ENCODE results near the gene SOD2.
"Not testable (repeated sequence)": the region's sequence is repeated elsewhere in the genome, so short reads cannot be mapped to it uniquely, and the experiment has no call there.

The SOD2 gene

GRCh38 chr6:159724778-159725177, 31.7 kb upstream of the SOD2 start:
- DNase-seq (ENCODE audit: low spot score) = no peak
- in situ Hi-C loops (cut with MboI; ENCODE audit: low sequenced_read_pairs, unreplicated experiment) = no loop called here
- TF ChIP-seq CTCF (IDR thresholded peaks at IDR 0.05; ENCODE audit: borderline replicate concordance, control extremely low read depth, extremely low read depth, insufficient read depth, missing control alignments) = no peak

GRCh38 chr6:159723259-159723658, 30.2 kb upstream of the SOD2 start:
- in situ Hi-C loops (cut with MboI; ENCODE audit: low sequenced_read_pairs, unreplicated experiment) = no loop called here
- DNase-seq (ENCODE audit: low spot score) = no peak

GRCh38 chr6:159722655-159723054, 29.6 kb upstream of the SOD2 start:
- in situ Hi-C loops (cut with MboI; ENCODE audit: low sequenced_read_pairs, unreplicated experiment) = no loop called here
- no peak for DNase-seq (ENCODE audit: low spot score)
- no peak for TF ChIP-seq CTCF (IDR thresholded peaks at IDR 0.05; ENCODE audit: borderline replicate concordance, control extremely low read depth, extremely low read depth, insufficient read depth, missing control alignments)

More at GRCh38 chr6:159723259-159723658, 30.2 kb upstream of the SOD2 start:
- no peak for TF ChIP-seq CTCF (IDR thresholded peaks at IDR 0.05; ENCODE audit: borderline replicate concordance, control extremely low read depth, extremely low read depth, insufficient read depth, missing control alignments)

- in situ Hi-C loops (cut with MboI; ENCODE audit: low sequenced_read_pairs, unreplicated experiment); DNase-seq (ENCODE audit: low spot score): not testable (repeated sequence)
These were observed 28.9 kb upstream of the SOD2 start for GRCh38 chr6:159721981-159722380.

GRCh38 chr6:159720708-159721107, 27.7 kb upstream of the SOD2 start:
- peak; percentile 37 for TF ChIP-seq CTCF (IDR thresholded peaks at IDR 0.05; ENCODE audit: borderline replicate concordance, control extremely low read depth, extremely low read depth, insufficient read depth, missing control alignments)
- in situ Hi-C loops (cut with MboI; ENCODE audit: low sequenced_read_pairs, unreplicated experiment) = no loop called here
- DNase-seq (ENCODE audit: low spot score) = peak; percentile 52

- no peak for TF ChIP-seq CTCF (IDR thresholded peaks at IDR 0.05; ENCODE audit: borderline replicate concordance, control extremely low read depth, extremely low read depth, insufficient read depth, missing control alignments)
- in situ Hi-C loops (cut with MboI; ENCODE audit: low sequenced_read_pairs, unreplicated experiment) = no loop called here
- no peak for DNase-seq (ENCODE audit: low spot score)
These were observed 26.2 kb upstream of the SOD2 start for GRCh38 chr6:159719287-159719686.

GRCh38 chr6:159718634-159719033, 25.6 kb upstream of the SOD2 start:
- DNase-seq (ENCODE audit: low spot score) = no peak
- no peak for TF ChIP-seq CTCF (IDR thresholded peaks at IDR 0.05; ENCODE audit: borderline replicate concordance, control extremely low read depth, extremely low read depth, insufficient read depth, missing control alignments)
- in situ Hi-C loops (cut with MboI; ENCODE audit: low sequenced_read_pairs, unreplicated experiment) = no loop called here
